Raji (cell line): ENCODE measurements around the gene KLHL26.

Source experiments
- POLR2A ChIP-seq: IDR thresholded peaks from 2 replicates; pipeline ENCODE4 v1.6.1; 2011; ENCODE audit warnings: low read depth, low read length, control low read depth; ENCODE audit not compliant: insufficient read depth

Gene KLHL26

DNA sequence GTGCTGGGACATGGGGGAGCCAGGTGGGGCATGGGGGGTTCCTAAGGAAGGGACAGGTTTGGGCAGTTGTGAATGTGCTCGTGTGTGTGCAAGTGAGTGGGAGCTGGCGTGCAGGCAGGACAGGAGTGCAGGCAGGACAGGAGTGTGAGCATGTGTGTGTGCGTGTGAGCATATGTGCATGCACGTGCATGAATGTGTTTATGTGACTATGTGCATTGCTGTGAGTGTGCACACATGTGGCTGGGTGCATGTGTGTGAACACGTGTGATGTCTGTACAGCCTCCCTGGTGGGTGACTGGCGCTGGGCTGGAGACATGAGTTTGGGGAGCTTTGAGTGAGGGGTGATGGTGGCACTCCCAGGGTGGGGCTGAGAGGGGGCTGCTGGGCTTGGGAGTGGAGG, 80.0 kb downstream of the KLHL26 start:
- TF ChIP-seq POLR2A = no peak

DNA sequence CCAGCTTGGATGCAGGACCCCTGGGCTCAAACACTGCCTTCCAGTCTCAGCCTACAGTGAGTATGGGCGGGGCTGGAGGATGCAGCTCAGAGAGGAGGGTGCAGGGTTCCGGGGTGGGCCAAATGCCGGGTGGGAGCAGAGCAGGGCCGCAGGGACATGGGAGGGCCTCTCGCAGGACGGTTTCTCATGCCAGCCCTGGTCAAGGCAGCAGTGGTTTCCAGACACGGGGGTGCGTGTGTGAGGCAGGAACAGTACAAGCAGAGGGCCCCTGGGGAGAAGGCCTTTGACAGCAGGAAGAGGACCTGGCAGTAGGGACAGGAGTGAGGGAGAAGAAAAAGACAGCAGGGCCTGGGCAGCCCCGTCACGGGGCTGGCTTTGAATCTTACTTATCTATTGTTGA, 80.8 kb downstream of the KLHL26 start:
- TF ChIP-seq POLR2A = no peak

DNA sequence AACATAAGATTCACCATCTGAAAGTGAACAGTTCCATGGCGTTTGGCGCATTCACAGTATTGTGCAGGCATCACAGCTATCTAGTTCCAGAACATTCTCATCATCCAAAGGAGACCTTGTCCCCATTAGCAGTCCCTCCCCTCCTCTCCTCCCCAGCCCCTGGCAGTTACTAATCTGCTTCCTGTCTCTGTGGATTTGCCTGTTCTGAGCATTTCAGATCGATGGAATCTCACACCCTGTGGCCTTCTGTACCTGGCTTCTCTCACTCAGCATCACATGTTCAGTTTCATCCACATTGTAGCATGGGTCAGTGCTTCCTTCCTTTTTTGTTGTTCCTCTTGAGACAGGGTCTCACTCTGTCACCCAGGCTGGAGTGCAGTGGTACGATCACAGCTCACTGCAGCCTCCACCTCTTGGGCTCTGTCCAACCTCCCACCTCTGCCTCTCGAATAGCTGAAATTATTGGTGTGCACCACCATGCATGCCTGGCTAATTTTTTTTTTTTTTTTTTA, 81.2 kb downstream of the KLHL26 start:
- no peak for TF ChIP-seq POLR2A

DNA sequence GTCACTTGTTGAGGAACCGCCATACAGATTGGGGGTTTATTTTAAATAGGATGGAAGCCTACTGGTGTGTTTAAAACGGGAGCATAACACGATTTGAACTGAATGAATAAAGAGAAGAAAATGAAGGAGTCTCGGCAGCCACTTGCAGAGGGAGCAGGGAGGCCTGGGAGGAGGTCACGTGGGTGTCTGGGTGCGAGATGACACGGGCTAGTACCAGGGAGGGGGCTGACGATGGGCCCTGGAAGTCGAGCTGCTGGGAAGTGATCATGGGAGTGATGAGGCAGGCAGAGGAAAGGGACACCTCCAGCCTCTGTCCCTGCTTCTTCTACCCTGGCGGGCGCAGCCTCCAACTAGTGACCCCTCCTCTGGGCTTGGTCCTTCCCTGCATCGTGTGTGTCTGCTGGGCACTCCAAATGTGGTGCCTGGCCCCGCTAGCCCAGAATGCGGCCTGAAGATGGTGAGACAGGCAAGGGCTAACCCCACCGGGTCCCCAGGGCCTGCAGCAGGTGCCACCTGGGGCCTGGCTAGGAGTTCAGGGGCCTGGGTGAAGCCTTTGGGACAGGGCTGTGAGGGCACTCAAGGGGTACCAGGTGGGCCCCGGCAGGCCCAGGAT, 82.1 kb downstream of the KLHL26 start:
- no peak for TF ChIP-seq POLR2A

DNA sequence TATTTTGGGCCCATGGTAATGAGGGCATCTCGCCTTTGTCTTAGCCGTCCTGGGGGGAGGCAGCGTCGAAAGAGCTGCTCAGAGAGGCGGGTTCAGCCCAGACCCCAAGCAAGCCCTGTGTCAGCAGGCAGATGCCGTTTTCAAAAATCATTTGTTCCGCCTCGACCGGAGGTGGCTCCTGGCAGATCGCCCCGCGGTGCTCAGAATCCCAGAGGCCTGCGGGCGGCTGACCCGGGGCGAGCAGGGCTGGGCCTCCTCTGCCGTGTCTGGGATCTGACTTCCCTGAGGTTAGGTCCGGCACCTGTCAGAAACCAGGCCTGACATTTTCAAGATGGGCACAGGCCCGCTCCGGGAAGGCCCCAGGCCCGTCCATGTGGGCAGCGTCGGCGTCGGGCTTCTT, 82.7 kb downstream of the KLHL26 start:
- TF ChIP-seq POLR2A = no peak
